Loucy (cell line): Measurements from ENCODE around the gene TNRC6C.
A peak's percentile ranks its signal among the peaks of the same experiment; 100 is the strongest.

Experiments used
- H2AFZ ChIP-seq: fragments of 200-600 bp; sonication (generic); 2 replicates; pipeline ENCODE4 v1.6.0; 2016; ENCODE audit warnings: antibody characterized with exemption, mild to moderate bottlenecking, low read length, moderate library complexity
- H3F3A ChIP-seq: fragments of 200-600 bp; 2 replicates; pipeline ENCODE4 v1.6.0; 2016; ENCODE audit warnings: antibody characterized with exemption, low read depth, mild to moderate bottlenecking
- H3K27me3 ChIP-seq: fragments of 200-600 bp; sonication (generic); 2 replicates; pipeline ENCODE4 v1.6.1; 2014; ENCODE audit warnings: low read length, mild to moderate bottlenecking; ENCODE audit not compliant: insufficient read depth, poor library complexity, severe bottlenecking
- H3K36me3 ChIP-seq: fragments of 200-600 bp; sonication (generic); 2 replicates; pipeline ENCODE4 v1.6.1; 2016; ENCODE audit warnings: low read length; ENCODE audit not compliant: insufficient read depth
- H3K4me1 ChIP-seq: fragments of 200-600 bp; sonication (generic); 2 replicates; pipeline ENCODE4 v1.5.1; 2014; ENCODE audit warnings: low read length, mild to moderate bottlenecking; ENCODE audit not compliant: insufficient read depth, poor library complexity, severe bottlenecking
- H3K4me2 ChIP-seq: fragments of 200-600 bp; sonication (generic); 2 replicates; pipeline ENCODE4 v1.6.0; 2014; ENCODE audit warnings: antibody characterized with exemption, low read length, low read depth, mild to moderate bottlenecking; ENCODE audit not compliant: poor library complexity, severe bottlenecking
- H3K4me3 ChIP-seq: fragments of 200-600 bp; sonication (generic); 2 replicates; pipeline ENCODE4 v1.5.1; 2014; ENCODE audit warnings: low read length, mild to moderate bottlenecking, mixed read lengths; ENCODE audit not compliant: poor library complexity, severe bottlenecking
- H3K79me2 ChIP-seq: fragments of 200-600 bp; sonication (generic); 2 replicates; pipeline ENCODE4 v1.6.1; 2014; ENCODE audit warnings: low read length; ENCODE audit not compliant: insufficient read depth
- H3K9ac ChIP-seq: fragments of 200-600 bp; sonication (generic); 2 replicates; pipeline ENCODE4 v1.6.0; 2014; ENCODE audit warnings: mild to moderate bottlenecking, low read depth, low read length, moderate library complexity; ENCODE audit not compliant: poor library complexity, severe bottlenecking
- H3K9me2 ChIP-seq: fragments of 200-600 bp; sonication (generic); replicated peaks from 2 replicates; pipeline ENCODE4 v1.6.1; 2016; ENCODE audit warnings: low read depth, low read length, mixed read lengths
- H3K9me3 ChIP-seq: fragments of 200-600 bp; sonication (generic); 2 replicates; pipeline ENCODE4 v1.6.1; 2014; ENCODE audit warnings: mild to moderate bottlenecking, antibody characterized with exemption, low read length, low read depth; ENCODE audit not compliant: insufficient read depth
- H4K20me1 ChIP-seq: fragments of 200-600 bp; sonication (generic); 2 replicates; pipeline ENCODE4 v1.6.0; 2014; ENCODE audit warnings: antibody characterized with exemption, low read length, mild to moderate bottlenecking; ENCODE audit not compliant: insufficient read depth, poor library complexity, severe bottlenecking
- CTCF ChIP-seq: fragments of 200-600 bp; sonication (generic); conservative IDR thresholded peaks from 2 replicates; pipeline ENCODE4 v1.5.1; 2014; ENCODE audit warnings: mild to moderate bottlenecking, antibody characterized with exemption, low read length
- EZH2phosphoT487 ChIP-seq: fragments of 200-600 bp; IDR thresholded peaks from 2 replicates; pipeline ENCODE4 v1.6.1; 2018; ENCODE audit warnings: antibody characterized with exemption, mild to moderate bottlenecking, moderate library complexity, borderline replicate concordance

TNRC6C gene

GRCh38 chr17:78130437-78131101 is 172.1 kb downstream of the TNRC6C start, which contains the start of gene TMC8:
TMC8 (plus strand) TSS chr17:78130771; CDS start chr17:78131589, 818 bp downstream.
- TF ChIP-seq CTCF (no peak), EZH2phosphoT487 (no peak)
- H3K9ac ChIP-seq = peak within 1 kb of the TSS; percentile 99
- H3K4me3 ChIP-seq = peak within 1 kb of the TSS; percentile 91
- H3K4me2 ChIP-seq = peak within 1 kb of the TSS; percentile 81
- peaks cover 53% of the 10 kb centered on the region for H3K4me1 ChIP-seq
- H3K9me2 ChIP-seq = no peaks in the 10 kb centered on the region
- H3K79me2 ChIP-seq = peaks cover 93% of the 10 kb centered on the region
- H2AFZ ChIP-seq = no peak within 1 kb of the TSS
- H3K27me3 ChIP-seq = peaks cover 8% of the 10 kb centered on the region
- peaks cover 26% of the 10 kb centered on the region; the same call in 1 of the 2 replicates for H3K36me3 ChIP-seq
- H3F3A ChIP-seq = peaks cover 13% of the 10 kb centered on the region; the same call in 1 of the 2 replicates
- no peaks in the 10 kb centered on the region for H3K9me3 ChIP-seq
- peaks cover 51% of the 10 kb centered on the region for H4K20me1 ChIP-seq

GRCh38 chr17:78131172-78132083 is 172.9 kb downstream of the TNRC6C start:
- Histone ChIP-seq H4K20me1 (peaks cover 52% of the 10 kb centered on the region), H2AFZ (no peak overlapping the region), H3K4me2 (peak overlapping the region; percentile 81)

More at GRCh38 chr17:78131172-78132083, 172.9 kb downstream of the TNRC6C start:
- Histone ChIP-seq H3K9me2 (no peaks in the 10 kb centered on the region), H3K4me1 (peaks cover 45% of the 10 kb centered on the region), H3F3A (peaks cover 13% of the 10 kb centered on the region; the same call in 1 of the 2 replicates), H3K79me2 (peaks cover 91% of the 10 kb centered on the region), H3K9me3 (no peaks in the 10 kb centered on the region), H3K27me3 (peaks cover 8% of the 10 kb centered on the region), H3K36me3 (peaks cover 33% of the 10 kb centered on the region; the same call in 1 of the 2 replicates), H3K4me3 (peak overlapping the region; percentile 91), H3K9ac (peak overlapping the region; percentile 99)
- TF ChIP-seq CTCF (no peak), EZH2phosphoT487 (no peak)
